Transverse colon (tissue), 4 donors: ENCODE measurements around the gene TTC12.

Source experiments
- CTCF ChIP-seq, 5 experiments: fragments of 200-600 bp in 3 of 5; fragments of 450-650 bp in 2 of 5; sonication (generic) in 3 of 5; IDR thresholded peaks; 1 replicate in 2 of 5; 2 replicates in 3 of 5; pipeline ENCODE4 v1.5.1; 2016 to 2017; ENCODE audit warnings: antibody characterized with exemption in 5 of 5, inconsistent platforms in 3 of 5, mild to moderate bottlenecking in 2 of 5, moderate library complexity in 1 of 5
- EP300 ChIP-seq: sonication (generic); formaldehyde crosslinking; IDR thresholded peaks from one replicate; pipeline ENCODE4 v1.6.1; 2017; ENCODE audit warnings: antibody characterized with exemption, low read depth
- POLR2A ChIP-seq: fragments of 450-650 bp; IDR thresholded peaks from one replicate; pipeline ENCODE4 v1.6.1; 2016; ENCODE audit warnings: antibody characterized with exemption, mild to moderate bottlenecking, moderate library complexity
- POLR2AphosphoS5 ChIP-seq, 3 donors: sonication (generic); formaldehyde crosslinking; IDR thresholded peaks; one replicate each; pipeline ENCODE4 v1.6.1; 2016; ENCODE audit warnings: antibody characterized with exemption in 3 of 3

DNA sequence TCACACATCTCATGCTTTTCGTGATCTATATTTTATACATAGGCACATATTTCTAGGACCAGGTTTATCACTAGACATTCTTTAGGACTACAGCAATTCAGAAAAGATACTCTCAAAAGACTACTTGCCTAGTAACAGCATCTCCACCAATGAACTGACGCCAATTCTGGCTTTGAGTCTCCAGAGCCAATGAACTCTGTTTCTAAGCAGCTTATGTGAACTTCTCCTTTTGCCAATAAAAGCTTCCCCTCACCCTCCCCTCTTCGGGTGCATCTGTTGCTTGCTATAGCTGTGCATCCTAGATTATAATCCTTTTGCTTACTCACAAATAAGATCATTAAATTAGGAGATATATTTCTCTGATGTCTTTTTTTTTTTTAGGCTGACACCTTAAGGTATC is 61.8 kb downstream of the TTC12 start:
- TF ChIP-seq CTCF (IDR thresholded peaks at IDR 0.05) (no peak), EP300 (no peak), POLR2AphosphoS5 (IDR thresholded peaks at IDR 0.05) (no peak), POLR2A (no peak)
